IPS DF 6.9 (cell line): ENCODE results near the gene SLC23A2.
"Not testable (repeated sequence)": the region's sequence is repeated elsewhere in the genome, so short reads cannot be mapped to it uniquely, and the experiment has no call there.

Source experiments
- DNase-seq: peaks from one replicate; pipeline ENCODE4 v3.0.0-alpha.2; 2013; ENCODE audit warnings: low read depth, low spot score
- H3K27ac ChIP-seq: one replicate; pipeline ENCODE4 v1.5.1; 2013; ENCODE audit warnings: low read length, control low read depth
- H3K27me3 ChIP-seq: 2 replicates; pipeline ENCODE4 v1.6.1; 2013; ENCODE audit warnings: mild to moderate bottlenecking, low read length; ENCODE audit not compliant: control insufficient read depth, insufficient read depth
- H3K36me3 ChIP-seq: 2 replicates; pipeline ENCODE4 v1.6.1; 2013; ENCODE audit warnings: low read length; ENCODE audit not compliant: control insufficient read depth, insufficient read depth
- H3K4me1 ChIP-seq: 2 replicates; pipeline ENCODE4 v1.6.1; 2013; ENCODE audit warnings: low read length; ENCODE audit not compliant: control insufficient read depth, insufficient read depth
- H3K4me3 ChIP-seq: 2 replicates; pipeline ENCODE4 v1.5.1; 2013; ENCODE audit warnings: mild to moderate bottlenecking, low read length
- H3K9me3 ChIP-seq: 2 replicates; pipeline ENCODE4 v1.6.1; 2013; ENCODE audit warnings: low read length, inconsistent platforms; ENCODE audit not compliant: control insufficient read depth, insufficient read depth
- WGBS: extraction: QIAGEN DNeasy Blood & Tissue Kit; methylation state at CpG from one replicate; pipeline ENCODE4 v1.1.7; 2013; ENCODE audit warnings: mixed read lengths, missing lambda C conversion rate; ENCODE audit not compliant: insufficient read length, insufficient coverage; 5-methylcytosine and 5-hydroxymethylcytosine counted together

The SLC23A2 gene

GRCh38 chr20:4985658-4986057 is 15.7 kb downstream of the SLC23A2 start:
- DNase-seq: no peak
- Histone ChIP-seq H3K27ac (no peak overlapping the region), H3K4me3 (no peak overlapping the region), H3K4me1 (no peaks in the 10 kb centered on the region; the same call in 1 of the 2 replicates), H3K27me3 (no peaks in the 10 kb centered on the region), H3K9me3 (no peaks in the 10 kb centered on the region), H3K36me3 (no peaks in the 10 kb centered on the region)
- no CpG with 5 or more reads among the region's 3 CpGs for WGBS

GRCh38 chr20:4982281-4982680 is 19.0 kb downstream of the SLC23A2 start:
- peaks cover 2% of the 10 kb centered on the region for H3K4me1 ChIP-seq
- H3K9me3 ChIP-seq: no peaks in the 10 kb centered on the region
- H3K4me3 ChIP-seq: no peak overlapping the region
- WGBS: no CpG with 5 or more reads among the region's 4 CpGs
- no peaks in the 10 kb centered on the region for H3K27me3 ChIP-seq
- H3K36me3 ChIP-seq: no peaks in the 10 kb centered on the region
- H3K27ac ChIP-seq: no peak overlapping the region
- DNase-seq: no peak

DNA sequence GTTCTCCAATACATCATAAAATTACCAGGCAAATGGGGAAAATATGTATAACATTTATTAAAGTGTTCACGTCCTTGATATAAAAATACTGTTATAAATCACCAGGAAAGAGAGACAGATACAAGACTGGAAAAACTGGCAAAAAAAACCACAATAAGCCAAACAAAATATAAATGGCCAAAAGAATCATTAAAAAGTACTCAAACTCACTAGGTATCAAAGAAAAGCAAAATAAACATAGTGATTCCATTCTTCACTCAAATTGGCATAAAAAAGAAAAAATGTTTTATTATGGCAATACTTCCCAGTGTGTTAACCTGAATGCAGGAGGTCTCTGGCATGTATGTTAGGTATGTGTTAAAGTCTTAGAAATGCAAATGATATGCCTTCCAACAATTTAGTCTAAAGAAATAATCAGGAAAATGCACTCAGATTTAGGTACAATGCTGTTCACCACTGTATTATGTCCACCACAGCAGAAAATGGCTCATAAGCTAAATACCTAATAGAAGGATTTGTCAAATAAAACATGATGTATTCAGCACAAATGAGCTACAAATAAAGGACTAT is 21.4 kb downstream of the SLC23A2 start:
- H3K4me3 ChIP-seq: no peak overlapping the region
- H3K27me3 ChIP-seq: no peaks in the 10 kb centered on the region
- H3K9me3 ChIP-seq: no peaks in the 10 kb centered on the region
- DNase-seq: no peak
- no CpG with 5 or more reads among the region's 1 CpG for WGBS
- no peak overlapping the region for H3K27ac ChIP-seq
- peaks cover 2% of the 10 kb centered on the region; the same call in 1 of the 2 replicates for H3K4me1 ChIP-seq
- no peaks in the 10 kb centered on the region for H3K36me3 ChIP-seq

DNA sequence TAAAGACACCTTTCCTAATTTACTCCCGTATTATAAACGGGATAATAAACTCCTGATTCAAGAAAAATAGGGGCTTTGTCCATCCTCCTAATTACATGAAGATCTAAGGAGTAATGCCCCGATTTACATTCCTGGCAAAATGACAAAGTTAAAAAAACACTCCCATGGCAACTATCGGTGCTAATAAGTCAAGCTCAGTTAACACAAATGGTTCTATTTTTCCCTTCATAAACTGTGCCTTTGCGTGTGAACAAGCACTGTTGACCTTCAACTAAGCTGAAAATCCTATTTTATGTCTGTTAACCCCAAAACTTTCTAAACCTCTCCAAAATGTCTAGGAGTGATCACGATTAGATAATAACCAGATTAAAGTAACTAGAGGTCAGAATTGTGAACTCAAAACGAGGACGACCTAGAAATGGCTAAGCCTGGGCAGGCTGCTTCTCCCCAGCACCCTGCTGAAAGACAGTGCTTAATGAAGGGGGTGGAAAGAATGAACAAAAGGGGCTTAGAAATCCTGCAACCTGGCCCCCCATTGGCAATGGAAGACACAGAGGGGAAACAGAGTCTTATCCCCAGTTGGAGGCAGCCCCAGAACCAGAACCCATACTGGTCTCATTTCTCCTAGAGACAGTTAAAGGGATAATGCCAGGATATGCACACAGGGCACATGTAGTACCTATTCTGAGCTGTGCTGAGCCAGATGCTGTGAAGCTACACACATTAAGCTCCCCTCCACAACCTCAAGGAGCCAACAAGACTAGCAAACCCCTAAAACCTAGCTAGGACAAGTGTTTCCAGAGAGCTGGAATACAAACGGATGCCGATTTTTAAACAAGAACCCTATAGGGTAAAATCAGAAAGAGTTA is 23.0 kb downstream of the SLC23A2 start:
- no peaks in the 10 kb centered on the region for H3K9me3 ChIP-seq
- no CpG with 5 or more reads among the region's 10 CpGs for WGBS
- H3K36me3 ChIP-seq: no peaks in the 10 kb centered on the region
- no peak overlapping the region for H3K4me3 ChIP-seq
- H3K27ac ChIP-seq: no peak overlapping the region
- H3K4me1 ChIP-seq: peaks cover 2% of the 10 kb centered on the region; the same call in 1 of the 2 replicates
- no peaks in the 10 kb centered on the region for H3K27me3 ChIP-seq
- DNase-seq: no peak

DNA sequence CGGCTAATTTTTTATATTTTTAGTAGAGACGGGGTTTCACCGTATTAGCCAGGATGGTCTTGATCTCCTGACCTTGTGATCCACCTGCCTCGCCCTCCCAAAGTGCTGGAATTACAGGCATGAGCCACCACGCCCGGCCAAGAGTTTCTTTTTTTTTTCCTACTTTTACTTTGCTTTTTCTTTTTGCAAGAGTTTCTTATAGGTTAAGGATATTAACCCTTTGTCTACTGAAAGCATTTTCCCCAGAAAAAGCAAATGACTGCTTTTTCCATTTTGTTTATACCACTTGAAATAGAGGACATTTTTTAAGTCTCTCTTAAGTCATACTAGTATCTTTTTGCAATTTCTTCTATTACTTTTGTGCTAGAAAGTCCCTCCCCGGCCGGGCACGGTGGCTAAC is 25.3 kb downstream of the SLC23A2 start:
- WGBS: no CpG with 5 or more reads among the region's 9 CpGs
- not testable (repeated sequence) for DNase-seq, H3K9me3 ChIP-seq, H3K36me3 ChIP-seq, H3K4me3 ChIP-seq, H3K4me1 ChIP-seq, H3K27me3 ChIP-seq, H3K27ac ChIP-seq

GRCh38 chr20:4973330-4974097 is 27.8 kb downstream of the SLC23A2 start:
- no peak for DNase-seq
- Histone ChIP-seq H3K27me3 (no peaks in the 10 kb centered on the region), H3K4me3 (no peak overlapping the region), H3K36me3 (no peaks in the 10 kb centered on the region), H3K9me3 (no peaks in the 10 kb centered on the region), H3K4me1 (peaks cover under 1% of the 10 kb centered on the region; the same call in 1 of the 2 replicates), H3K27ac (no peak overlapping the region)
- WGBS: no CpG with 5 or more reads among the region's 11 CpGs

DNA sequence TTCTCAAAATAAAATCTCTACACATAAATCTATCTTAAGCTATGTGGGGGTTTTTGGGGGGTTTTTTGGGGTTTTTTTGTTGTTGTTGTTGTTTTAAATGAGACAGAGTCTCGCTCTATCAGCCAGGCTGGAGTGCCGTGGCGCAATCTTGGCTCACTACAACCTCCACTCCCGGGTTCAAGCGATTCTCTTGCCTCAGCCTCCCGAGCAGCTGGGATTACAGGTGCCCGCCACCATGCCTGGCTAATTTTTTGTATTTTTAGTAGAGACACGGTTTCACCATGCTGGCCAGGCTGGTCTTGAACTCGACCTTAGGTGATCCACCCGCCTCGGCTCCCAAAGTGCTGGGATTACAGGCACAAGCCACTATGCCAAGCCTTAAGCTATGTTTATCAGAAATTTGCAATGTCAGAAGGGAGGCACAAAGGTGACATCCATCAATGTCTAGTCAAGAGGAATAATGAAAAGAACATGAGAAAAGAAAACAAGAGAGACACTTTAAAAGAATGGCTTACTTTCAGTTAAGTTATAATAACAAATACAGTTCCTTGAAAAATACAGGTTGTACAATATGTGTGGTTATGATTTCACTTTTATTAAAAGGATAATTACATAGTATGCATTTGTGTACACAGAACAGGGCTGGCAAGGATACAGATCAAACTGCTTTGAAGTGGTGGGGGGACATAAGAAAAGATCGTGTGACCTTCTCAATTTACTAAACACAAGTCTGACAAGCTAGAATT is 28.6 kb downstream of the SLC23A2 start:
- no CpG with 5 or more reads among the region's 12 CpGs for WGBS
- no peaks in the 10 kb centered on the region for H3K9me3 ChIP-seq
- H3K27me3 ChIP-seq: no peaks in the 10 kb centered on the region
- H3K4me1 ChIP-seq: no peaks in the 10 kb centered on the region
- no peak overlapping the region for H3K27ac ChIP-seq
- no peak overlapping the region for H3K4me3 ChIP-seq
- no peak for DNase-seq
- no peaks in the 10 kb centered on the region for H3K36me3 ChIP-seq

DNA sequence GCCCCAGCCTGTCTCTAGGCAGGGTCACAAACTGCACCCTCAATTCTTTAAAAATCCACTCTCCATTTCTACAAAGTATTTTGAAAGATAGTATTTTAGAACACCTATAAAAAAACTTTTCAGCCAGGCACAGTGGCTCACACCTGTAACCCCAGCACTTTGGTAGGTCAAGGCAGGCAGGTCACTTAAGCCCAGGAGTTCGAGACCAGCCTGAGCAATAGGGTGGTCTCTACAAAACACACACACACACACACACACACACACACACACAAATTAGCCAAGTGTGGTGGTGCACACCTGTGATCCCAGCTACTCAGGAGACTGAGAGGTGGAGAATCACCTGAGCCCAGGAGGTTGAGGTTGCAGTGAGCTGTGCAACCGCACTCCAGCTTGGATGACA is 30.2 kb downstream of the SLC23A2 start:
- no peak overlapping the region for H3K4me3 ChIP-seq
- WGBS: no CpG with 5 or more reads among the region's 2 CpGs
- no peaks in the 10 kb centered on the region for H3K4me1 ChIP-seq
- no peaks in the 10 kb centered on the region for H3K27me3 ChIP-seq
- H3K27ac ChIP-seq: no peak overlapping the region
- H3K36me3 ChIP-seq: no peaks in the 10 kb centered on the region
- DNase-seq: no peak
- H3K9me3 ChIP-seq: no peaks in the 10 kb centered on the region

DNA sequence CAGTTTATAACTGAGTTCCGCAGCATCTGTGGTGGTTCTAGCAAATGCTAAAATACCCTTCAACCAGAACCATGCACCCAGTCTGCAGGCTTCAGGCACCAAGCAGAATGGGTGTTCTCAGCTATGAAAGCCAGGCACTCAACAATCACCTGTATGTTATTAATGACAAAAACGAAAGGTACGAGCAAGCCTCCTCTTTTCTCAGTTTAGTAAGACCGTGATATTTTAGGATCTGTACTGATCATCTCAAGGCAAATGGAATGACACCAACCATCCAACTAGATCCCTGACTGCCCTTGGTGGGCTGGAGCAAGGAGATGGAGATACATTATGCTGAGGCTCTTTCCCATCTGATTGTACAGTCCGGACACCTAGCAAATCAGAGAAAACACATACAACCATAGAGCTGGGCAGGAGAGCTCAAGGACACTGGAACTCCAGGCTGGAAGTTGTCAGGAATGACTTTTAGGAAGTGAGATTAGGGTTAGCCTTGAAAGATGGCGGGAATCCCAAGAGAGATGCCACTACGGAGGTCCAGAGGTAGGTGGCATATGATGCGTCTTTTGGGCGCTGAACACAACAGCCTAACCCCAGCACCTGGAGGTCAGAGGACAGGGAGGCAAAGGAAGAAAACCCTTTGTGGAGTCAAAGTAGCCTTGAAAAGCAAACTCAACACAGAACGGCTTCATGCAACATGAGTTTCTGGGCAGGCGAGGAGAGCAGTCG is 33.4 kb downstream of the SLC23A2 start:
- H3K9me3 ChIP-seq: no peaks in the 10 kb centered on the region
- no peak overlapping the region for H3K27ac ChIP-seq
- no peaks in the 10 kb centered on the region for H3K27me3 ChIP-seq
- no peak for DNase-seq
- no CpG with 5 or more reads among the region's 12 CpGs for WGBS
- no peaks in the 10 kb centered on the region for H3K36me3 ChIP-seq
- no peak overlapping the region for H3K4me3 ChIP-seq
- no peaks in the 10 kb centered on the region for H3K4me1 ChIP-seq
